ENCODE data around the gene KRT86. TPM values are rescaled to one million over a fixed set of nuclear protein-coding genes. Genes with fewer than 3 reads are reported as not detected.

KRT86 gene
- total and polyA plus RNA-seq, 2 donors (not counting 1 experiment from before 2014, with no cell fraction given): not detected

- Histone ChIP-seq H3K79me2 (ENCODE audit: control insufficient read depth, insufficient read depth, low read length) (no peaks in the 10 kb centered on the region), H3K27ac (ENCODE audit: low read length in 2 of 2) (no peak overlapping the region), H3K36me3 (replicated peaks in 1 of 2; ENCODE audit: control extremely low read depth in 1 of 2, control insufficient read depth in 1 of 2, extremely low read depth in 1 of 2, insufficient read depth in 2 of 2, low read length in 1 of 2) (no peaks in the 10 kb centered on the region), H3K4me3 (ENCODE audit: control extremely low read depth in 1 of 5, extremely low read depth in 1 of 5, insufficient read depth in 1 of 5, low read depth in 2 of 5, low read length in 4 of 5) (no peak overlapping the region), H3K9ac (ENCODE audit: low read length) (no peak overlapping the region), H4K20me1 (ENCODE audit: control insufficient read depth, insufficient read depth, low read length, poor library complexity, severe bottlenecking) (no peaks in the 10 kb centered on the region), H3K27me3 (replicated peaks in 1 of 4; ENCODE audit: control extremely low read depth in 1 of 4, control insufficient read depth in 3 of 4, insufficient read depth in 4 of 4, low read length in 3 of 4) (peaks cover 0 to 33% (median 11%) of the 10 kb centered on the region in 4 experiments), H2AFZ (ENCODE audit: insufficient read depth, low read depth, low read length, poor library complexity, severe bottlenecking) (no peak overlapping the region), H3K4me1 (ENCODE audit: control insufficient read depth in 2 of 2, insufficient read depth in 2 of 2, low read length in 2 of 2) (no peaks in the 10 kb centered on the region), H3K9me3 (ENCODE audit: control extremely low read depth in 1 of 3, control insufficient read depth in 2 of 3, insufficient read depth in 1 of 3, low read length in 2 of 3) (no peaks in the 10 kb centered on the region), H3K4me2 (replicated peaks; ENCODE audit: low read depth, low read length, poor library complexity, severe bottlenecking) (no peak overlapping the region)
- Mint-ChIP-seq H3K9me3 (ENCODE audit: insufficient read depth) (no peaks in the 10 kb centered on the region), H3K4me3 (no peak overlapping the region), H3K27ac (no peak overlapping the region), H3K4me1 (peaks cover 3% of the 10 kb centered on the region), H3K27me3 (peaks cover 41% of the 10 kb centered on the region)
- intact Hi-C loops (cut with micrococcal nuclease): no loop called here
- ATAC-seq (ENCODE audit: low read depth): no peak
- TF ChIP-seq CTCF (IDR thresholded peaks at IDR 0.05): no peak
- no peak for TF ChIP-seq EZH2 (IDR thresholded peaks at IDR 0.05; ENCODE audit: borderline replicate concordance, insufficient read depth, low read depth, low read length, poor library complexity, severe bottlenecking)
- ChIA-PET CTCF (interaction anchor here (0.8 kb wide), 2 partner anchors 9 to 18 kb away, joined by 3 read pairs; no protein-coding TSS in a partner anchor), POLR2A (no interaction called here)
- WGBS (ENCODE audit: insufficient coverage): 100% methylated on average over 2 of the region's 2 CpGs
- no peak for DNase-seq
Observed at GRCh38 chr12:52306731-52307130, 32.3 kb downstream of the KRT86 start.

DNA sequence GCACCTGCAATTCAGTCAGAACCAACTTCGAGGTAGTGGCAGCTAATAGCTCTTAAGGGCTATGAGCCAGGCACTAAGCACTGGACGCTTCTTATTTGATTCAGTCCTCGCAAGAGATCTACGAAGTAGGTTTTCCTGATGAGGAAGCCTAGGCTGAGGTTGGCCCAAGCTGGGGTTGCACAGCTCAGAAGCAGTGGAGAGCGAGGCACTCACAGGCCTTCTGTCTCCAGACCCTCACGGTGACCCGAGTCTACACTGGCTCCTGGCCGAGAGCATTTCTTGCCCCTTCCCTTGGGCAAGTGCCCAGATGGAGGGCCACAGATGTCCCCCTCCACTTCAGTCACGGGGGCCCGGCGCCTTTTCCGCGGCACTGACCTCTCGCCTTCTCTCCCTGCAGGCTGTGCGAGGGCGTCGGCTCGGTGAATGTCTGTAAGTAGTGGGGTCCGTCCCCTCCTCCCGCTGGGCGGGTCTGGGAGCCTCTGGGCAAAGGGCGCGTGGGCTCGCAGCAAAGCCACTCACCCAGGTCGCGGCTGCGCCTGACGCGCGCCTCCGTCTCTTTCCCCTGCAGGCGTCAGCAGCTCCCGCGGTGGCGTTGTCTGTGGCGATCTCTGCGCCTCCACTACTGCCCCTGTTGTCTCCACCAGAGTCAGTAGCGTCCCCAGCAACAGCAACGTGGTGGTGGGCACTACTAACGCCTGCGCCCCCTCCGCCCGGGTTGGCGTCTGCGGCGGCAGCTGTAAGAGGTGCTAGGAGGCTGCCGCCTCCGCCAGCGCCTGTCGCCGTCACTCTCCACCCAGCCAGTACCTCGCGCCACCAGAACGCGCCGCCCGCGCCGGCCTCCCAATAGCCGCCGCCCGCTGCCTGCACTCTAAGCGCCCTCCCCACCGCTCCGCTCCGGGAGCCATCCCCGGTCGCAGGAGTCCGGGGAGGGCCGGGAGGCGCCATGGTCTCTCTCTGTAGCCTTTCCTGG, 33.7 kb downstream of the KRT86 start:
- no peaks in the 10 kb centered on the region for H3K9me3 Mint-ChIP-seq (ENCODE audit: insufficient read depth)
- H3K36me3 ChIP-seq (replicated peaks in 1 of 2; ENCODE audit: control extremely low read depth in 1 of 2, control insufficient read depth in 1 of 2, extremely low read depth in 1 of 2, insufficient read depth in 2 of 2, low read length in 1 of 2): no peaks in the 10 kb centered on the region
- TF ChIP-seq EZH2 (IDR thresholded peaks at IDR 0.05; ENCODE audit: borderline replicate concordance, insufficient read depth, low read depth, low read length, poor library complexity, severe bottlenecking) (no peak), CTCF (IDR thresholded peaks at IDR 0.05) (no peak)
- ChIA-PET POLR2A (no interaction called here), CTCF (interaction anchor here (0.5 kb wide), 1 partner anchor 25 kb away, joined by 3 read pairs; no protein-coding TSS in a partner anchor)
- no peak overlapping the region for H2AFZ ChIP-seq (ENCODE audit: insufficient read depth, low read depth, low read length, poor library complexity, severe bottlenecking)
- peaks cover 0 to 38% (median 11%) of the 10 kb centered on the region in 4 experiments for H3K27me3 ChIP-seq (replicated peaks in 1 of 4; ENCODE audit: control extremely low read depth in 1 of 4, control insufficient read depth in 3 of 4, insufficient read depth in 4 of 4, low read length in 3 of 4)
- H3K27ac ChIP-seq (ENCODE audit: low read length in 2 of 2): no peak overlapping the region
- intact Hi-C loops (cut with micrococcal nuclease): no loop called here
- H3K4me2 ChIP-seq (replicated peaks; ENCODE audit: low read depth, low read length, poor library complexity, severe bottlenecking): no peak overlapping the region
- H3K4me1 Mint-ChIP-seq: peaks cover 3% of the 10 kb centered on the region
- ATAC-seq (ENCODE audit: low read depth) (no peak), DNase-seq (no peak)
- H3K9ac ChIP-seq (ENCODE audit: low read length): no peak overlapping the region
- H3K9me3 ChIP-seq (ENCODE audit: control extremely low read depth in 1 of 3, control insufficient read depth in 2 of 3, insufficient read depth in 1 of 3, low read length in 2 of 3): no peaks in the 10 kb centered on the region
- peaks cover 53% of the 10 kb centered on the region for H3K27me3 Mint-ChIP-seq
- H3K27ac Mint-ChIP-seq: no peak overlapping the region
- 11% methylated on average over 69 of the region's 71 CpGs for WGBS (ENCODE audit: insufficient coverage)
- no peak overlapping the region for H3K4me3 Mint-ChIP-seq
- H4K20me1 ChIP-seq (ENCODE audit: control insufficient read depth, insufficient read depth, low read length, poor library complexity, severe bottlenecking): no peaks in the 10 kb centered on the region
- no peaks in the 10 kb centered on the region for H3K4me1 ChIP-seq (ENCODE audit: control insufficient read depth in 2 of 2, insufficient read depth in 2 of 2, low read length in 2 of 2)
- H3K79me2 ChIP-seq (ENCODE audit: control insufficient read depth, insufficient read depth, low read length): no peaks in the 10 kb centered on the region
- no peak overlapping the region for H3K4me3 ChIP-seq (ENCODE audit: control extremely low read depth in 1 of 5, extremely low read depth in 1 of 5, insufficient read depth in 1 of 5, low read depth in 2 of 5, low read length in 4 of 5)
